MV-4-11 (cell line): ENCODE measurements around the gene WHRN.
A peak's percentile ranks its signal among the peaks of the same experiment; 100 is the strongest.

Source experiments
- DNase-seq: peaks from one replicate; lab custom pipeline; 2025; lab: John Stamatoyannopoulos, UW

WHRN gene

DNA sequence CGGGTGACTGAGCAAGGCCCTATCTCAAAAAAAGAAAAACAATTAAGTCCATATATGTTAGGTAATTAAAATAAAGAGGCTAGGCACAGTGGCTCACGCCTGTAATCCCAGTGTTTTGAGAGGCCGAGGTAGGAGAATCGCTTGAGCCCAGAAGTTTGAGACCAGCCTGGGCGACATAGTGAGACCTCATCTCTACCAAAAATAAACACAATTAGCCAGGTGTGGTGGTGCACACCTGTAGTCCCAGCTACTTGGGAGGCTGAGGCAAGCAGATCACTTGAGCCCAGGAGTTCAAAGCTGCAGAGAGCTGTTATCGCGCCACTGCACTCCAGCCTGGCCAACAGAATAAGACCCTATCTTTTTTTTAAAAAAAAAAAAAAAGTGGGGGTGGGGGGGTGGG lies 12.3 kb downstream of the WHRN start:
- no peak for DNase-seq

DNA sequence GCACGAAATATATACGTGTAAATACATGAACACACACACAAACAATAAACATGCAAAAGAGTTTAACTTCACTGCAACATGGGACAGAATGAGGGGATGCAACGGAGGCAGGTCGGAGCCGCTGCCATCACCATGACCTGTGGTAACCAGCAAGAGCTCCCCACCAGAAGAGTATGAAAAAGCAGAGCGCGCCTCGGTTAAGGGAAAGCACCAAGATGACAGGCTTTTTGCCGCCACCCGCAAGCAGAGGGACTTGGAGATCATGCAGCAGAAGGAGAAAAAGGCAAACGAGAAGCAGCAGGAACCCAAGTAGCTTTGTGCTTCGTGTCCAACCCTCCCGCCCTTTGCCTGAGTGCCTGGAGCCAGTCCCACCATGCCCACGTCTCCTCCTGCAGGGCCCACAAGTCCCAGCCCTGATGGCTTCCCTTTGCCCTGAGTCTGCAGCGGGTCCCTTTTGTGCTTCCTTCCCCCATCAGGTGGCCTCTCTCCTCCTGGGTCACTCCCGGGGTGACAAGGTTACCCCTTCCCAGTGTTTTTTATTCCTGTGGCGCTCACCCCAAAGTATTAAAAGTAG lies 13.8 kb downstream of the WHRN start:
- DNase-seq, result no peak

DNA sequence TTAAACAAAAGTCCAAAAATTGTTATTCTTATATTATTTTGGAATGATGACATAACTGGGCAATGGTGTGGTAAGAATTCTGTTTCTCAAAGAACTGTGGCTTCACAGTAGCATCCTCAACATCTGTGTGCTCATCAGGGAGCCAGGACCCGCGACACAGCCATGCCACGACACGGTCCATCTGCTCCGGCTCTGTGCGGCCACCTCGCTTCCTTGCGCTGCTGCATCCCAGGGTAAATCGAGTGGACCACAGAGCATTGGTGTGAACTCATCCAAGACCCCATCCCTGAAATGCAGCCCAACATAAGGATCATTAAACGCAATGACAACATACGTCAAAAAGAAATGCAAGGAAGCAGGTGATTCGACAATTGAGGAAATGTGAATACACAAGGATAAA lies 15.3 kb downstream of the WHRN start:
- no peak for DNase-seq

DNA sequence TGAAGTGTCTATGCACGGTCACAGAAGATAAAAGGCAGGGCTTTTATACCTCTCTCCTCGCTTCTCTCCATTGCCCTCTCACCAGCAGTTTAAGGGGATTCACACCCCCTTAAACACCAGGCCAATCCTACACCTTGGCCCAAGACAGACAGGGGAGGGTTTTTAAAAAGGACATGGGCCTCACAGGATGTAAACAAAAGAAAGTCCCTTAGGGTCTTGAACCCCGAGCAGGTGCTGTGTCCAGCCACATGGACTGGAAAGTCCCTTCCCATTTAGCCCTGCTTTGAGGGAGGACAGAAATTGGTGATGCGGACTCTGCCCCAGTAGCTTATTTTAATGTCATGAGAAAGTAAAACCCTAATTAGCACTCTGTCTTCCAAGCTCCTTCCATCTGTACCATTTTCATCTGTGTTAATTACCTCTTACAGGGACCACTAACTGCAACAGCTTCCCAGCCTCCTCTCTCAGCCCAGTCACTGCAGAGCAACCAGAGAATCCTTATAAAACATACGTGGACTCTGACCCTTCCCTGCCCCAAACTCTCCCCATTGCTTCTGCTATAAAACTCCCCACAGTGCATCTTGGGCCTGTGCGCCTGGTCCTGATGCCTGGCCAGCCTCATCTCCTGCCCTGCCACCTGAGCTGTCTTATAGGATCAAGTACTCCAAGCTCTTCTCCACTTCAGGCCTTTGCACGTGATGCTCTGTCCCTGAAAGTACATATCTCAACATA lies 16.7 kb downstream of the WHRN start:
- DNase-seq, result no peak

DNA sequence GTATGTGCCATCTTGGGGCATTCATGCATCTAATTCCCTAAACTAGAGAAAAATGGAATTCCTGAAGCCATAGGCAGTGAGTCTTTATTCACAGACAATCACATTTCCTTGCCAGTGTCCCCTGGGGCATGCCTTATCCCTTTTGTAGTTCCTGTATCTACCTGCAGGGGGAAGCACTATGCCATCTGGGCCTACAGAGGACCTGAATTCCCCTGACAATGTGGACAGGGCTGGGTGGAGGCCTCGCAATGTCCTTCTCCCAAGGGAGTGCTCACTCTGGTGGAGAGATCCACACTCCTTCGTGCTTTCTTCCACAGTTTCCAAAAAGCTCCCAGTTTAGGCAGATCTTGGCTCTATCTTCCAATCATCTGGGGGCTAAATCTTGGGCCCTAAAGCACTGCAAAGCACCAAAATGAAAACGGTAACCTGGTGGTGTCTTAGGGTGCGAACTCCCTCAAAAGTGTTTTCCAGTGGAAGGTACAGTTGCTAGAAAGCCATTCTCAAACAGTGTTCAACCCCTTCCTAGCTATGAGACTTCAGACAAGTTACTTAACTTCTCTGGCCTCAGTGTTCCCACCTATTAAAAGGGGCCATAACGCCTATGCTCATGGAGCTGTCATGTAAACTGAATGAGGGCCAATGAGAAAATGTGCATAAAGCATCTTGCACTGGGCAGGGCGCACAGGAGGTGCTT lies 17.5 kb downstream of the WHRN start:
- peak; percentile 50 for DNase-seq

DNA sequence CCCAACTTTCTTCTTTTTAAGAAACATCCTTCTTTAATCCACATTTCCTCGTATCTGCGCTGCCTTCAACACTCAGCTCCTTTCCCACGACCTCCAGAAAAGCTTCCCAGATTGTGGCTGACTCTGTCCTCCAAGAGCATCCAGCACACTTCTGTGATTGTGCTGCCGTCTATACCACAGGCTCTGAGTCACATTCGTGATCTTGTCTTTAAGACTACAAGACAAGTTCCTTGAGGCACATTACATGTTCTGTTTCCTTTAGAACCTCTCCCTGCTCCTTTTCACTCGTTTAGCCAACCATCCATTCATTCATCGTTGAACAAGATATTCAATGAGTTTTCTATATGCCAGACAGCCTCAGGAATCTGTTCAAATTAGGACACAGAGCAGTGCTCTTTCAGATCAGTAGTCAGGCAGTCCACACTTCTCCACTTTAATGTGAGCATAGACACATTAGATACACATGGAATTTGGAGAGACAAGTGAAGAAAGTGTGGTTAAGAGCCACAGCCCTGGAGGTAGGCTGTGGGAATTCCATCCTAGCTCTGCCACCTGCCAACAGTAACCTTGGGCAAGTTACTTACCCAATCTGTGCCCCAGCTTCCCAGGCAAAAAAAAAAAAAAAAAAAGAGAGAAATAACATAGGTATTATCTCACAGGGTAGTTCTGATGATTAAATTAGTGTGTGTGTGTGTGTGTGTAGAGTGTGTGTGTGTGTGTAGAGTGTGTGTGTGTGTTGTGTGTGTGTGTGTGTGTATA lies 18.9 kb downstream of the WHRN start:
- DNase-seq, result peak; percentile 5

DNA sequence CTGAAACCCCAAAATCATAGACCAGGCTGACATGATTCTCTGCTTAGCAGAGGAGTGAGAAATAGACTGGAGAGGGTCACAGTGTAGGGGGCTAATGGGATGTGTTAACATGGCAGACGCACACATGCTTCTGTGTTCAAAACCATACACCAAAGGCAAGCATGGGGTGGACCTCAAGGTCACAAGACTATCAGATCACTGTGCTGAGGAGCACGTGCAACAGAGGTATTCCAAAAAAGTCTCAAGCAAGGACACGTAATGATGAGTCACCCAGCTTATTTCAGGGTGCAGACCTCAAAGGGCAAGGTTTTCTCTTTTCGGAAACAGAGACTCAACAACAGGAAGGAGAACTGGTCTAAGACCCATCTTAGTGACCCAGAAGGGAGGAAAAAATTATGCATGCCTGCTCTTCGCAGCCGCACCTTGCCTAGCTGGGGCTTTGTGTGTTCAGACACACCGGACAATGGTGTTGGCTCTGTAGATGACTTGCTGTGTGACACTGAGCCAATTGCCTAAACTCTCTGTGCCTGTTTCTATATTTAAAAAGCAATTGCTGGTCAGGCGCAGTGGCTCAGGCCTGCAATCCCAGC lies 20.3 kb downstream of the WHRN start:
- DNase-seq, result peak; percentile 92

DNA sequence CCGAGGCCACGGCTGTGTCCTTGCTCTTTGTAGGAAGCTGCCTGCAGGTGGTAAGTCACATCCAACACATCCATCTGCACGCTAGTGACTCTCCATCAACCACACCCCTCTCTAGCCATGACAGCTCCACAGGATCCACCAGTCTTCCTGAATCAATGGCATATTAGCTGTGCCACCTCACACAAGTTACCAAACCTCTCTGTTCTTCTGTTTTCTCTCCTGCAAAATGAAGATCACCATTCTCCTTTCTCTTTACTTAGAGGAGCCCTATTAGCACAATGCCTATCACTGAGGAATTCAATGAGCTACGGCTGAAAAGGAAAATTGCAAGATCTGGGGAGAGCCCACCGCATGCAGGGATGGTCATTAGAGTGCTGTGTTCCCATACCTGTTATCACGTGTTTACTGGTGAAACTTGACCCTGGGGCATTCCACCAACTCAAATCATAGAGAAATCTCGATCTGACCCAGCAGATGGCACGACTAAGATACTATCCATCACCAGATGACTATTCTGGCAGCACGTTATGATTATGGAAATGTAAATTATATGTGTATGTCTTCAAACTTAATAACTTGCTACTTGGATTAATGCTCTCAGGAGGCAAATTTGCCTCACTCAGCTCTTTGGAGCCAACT lies 20.9 kb downstream of the WHRN start:
- no peak for DNase-seq

DNA sequence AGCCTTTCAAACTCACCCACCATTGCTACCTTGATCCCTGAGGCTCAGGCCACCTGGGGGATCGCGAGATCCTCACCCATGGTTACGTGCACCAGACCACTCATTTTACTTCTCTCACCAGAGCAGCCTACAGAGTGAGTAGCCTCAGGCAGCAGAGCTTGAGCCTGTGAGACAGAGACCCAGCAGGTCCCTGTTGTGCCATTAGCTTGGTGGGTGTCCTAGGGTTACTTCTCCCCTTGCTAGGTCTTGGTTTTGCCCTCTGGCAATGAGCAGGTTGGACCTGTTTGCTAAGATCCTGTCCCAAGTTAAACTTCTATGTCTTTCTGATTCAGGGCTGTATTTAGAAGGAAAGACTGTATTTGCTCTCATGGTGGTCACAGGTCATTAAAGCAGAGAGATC lies 21.8 kb downstream of the WHRN start:
- DNase-seq, result no peak

DNA sequence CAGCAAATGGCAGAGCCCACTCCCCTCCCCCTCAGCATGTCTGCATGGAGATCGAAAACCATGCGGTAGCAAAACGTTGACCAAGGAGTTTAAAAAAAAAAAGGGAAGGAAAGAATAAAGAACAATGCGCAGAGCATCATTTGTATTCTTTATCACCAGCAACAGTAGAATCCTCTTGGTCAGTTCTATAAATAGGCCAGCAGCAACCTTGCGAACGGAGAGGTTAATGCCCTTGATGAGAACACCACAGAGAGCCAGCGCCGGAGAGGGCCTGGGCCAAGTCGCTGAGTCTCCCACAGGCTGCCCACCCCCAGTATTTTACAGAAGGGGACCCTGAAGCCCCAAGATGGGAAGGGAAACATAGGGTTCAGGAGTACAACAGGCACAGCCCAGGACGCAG lies 22.7 kb downstream of the WHRN start:
- DNase-seq, result peak; percentile 77

DNA sequence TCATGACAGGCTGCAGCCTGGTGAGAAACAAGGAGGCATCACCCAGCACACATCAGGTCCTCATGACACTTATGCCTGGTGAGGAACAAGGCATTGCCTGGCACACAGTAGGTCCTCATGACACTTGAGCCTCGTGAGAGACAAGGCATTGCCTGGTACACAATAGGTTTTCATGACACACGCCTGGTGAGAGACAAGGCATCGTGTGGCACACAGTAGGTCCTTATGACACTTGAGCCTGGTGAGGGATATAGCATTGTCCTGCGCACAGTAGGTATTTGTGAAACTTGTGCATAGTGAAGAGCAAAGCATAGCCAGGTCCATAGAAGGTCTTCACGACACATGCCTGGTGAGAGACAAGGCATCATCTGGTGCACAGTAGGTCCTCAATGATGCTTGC lies 23.5 kb downstream of the WHRN start:
- DNase-seq, result no peak

DNA sequence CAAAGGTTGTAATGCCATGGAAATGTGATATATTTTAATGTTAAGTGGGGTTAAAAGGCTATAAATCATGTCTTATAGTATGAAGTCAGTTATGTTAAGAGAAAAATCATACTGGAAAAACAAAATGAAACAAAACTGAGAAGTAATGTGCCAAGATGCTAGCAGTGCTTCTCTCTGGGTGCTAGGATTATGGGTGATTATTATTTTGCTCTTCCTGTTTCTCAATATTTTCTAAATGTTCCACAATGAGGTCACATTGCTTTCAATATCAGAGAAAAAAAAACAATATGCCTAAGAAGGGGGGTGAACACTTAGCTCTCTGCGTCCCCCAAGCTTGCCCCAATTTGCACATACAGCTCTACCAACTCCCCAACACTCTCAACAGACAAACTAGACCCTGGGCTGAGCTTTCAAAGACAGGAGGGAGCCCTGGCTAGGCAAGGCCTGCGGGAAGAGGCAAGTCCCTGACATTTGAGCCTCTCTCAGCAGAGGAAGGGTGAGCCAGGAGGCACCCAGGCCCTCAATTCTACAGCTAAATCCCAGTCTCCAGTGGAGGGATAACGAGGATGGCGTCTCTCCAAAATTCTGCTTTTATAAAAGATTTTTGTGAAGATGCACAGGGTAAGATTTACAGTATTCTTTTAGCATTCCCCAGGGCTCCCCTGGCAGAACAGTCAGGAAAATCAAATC lies 24.4 kb downstream of the WHRN start:
- peak; percentile 75 for DNase-seq

DNA sequence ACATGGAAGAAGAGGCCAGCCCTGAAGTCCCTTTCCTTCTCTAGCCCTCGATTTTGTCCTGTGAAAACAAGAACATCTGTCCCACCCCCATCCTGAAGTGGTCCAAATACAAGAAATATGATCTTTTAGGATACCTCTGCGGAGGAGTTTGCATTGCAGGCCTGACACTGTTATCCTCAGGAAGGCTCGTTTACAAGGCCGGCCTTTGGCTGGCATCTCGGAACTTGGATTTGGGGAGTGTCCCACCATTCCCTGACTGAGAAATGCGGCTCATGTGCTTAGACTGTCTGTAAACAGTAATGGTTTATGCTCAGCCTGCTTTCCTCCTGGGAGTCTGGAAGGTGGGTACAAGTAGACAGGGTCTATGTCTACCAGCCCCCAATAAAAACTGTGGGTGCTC lies 26.4 kb downstream of the WHRN start:
- DNase-seq, result no peak

DNA sequence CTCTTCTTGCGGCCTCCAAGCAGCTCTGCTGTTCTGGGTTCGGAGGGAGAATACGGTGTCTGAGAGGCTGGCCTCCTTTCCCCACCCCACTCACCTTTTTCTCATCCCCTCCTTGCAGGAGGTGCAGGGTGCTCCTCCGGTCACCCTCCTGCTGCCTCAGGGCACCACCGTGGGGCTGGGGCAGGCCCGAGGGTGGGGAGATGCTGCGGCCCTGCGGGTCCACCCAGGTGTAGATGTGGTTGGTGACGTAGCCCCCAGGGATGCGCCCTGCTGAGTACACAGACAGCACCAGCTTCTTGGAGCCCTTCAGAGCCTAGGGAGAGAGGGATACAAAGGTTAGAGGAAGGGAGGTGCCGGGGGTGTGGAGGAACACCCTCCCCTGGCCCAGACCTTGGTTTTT lies 26.8 kb downstream of the WHRN start:
- DNase-seq, result no peak

DNA sequence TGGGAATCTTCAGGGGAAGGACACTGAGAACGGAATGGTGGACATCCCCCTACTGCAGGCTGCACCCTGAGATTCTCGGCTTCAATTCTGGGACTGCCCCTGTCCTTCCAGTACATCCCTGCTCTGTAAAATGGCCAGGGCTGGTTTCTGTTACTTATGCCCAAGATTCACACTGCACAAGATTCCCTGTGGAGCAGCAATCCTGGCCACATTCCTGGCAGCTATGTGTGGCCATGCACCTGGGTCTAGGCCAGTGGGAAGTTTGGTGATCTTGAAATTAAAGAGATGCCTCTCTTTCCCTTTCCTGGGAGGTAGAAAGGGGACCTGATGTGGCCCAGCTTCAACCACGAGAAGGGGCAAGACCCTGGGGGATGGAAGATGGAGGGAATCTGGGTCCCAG lies 27.6 kb downstream of the WHRN start:
- DNase-seq, result no peak

DNA sequence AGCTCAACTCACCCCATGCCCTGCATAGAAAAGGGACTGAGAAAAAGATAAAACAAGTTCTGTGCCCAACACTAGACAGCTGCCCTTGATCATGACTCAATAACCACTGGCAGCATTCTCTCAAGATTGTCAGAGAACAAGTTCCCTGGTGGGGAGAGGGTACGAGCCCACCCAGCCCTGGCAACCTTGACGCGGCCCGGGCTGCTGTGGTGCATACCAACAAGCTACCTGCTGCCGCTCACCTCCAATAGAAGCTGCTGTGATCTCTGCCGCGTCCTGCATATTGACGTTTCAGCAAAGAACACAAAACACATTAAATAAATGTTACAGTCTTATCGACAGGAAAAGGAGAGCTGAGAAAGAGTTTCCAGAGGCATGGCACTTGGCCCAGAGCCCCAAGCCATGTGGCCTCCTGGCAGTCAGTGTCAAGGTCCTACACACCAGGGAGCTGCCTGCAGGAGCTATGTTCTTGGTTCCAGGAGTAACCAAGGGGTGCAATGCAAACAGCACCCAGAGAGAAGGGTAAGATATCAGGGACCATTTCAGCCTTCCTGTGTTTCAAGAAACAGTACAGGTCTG lies 28.3 kb downstream of the WHRN start:
- no peak for DNase-seq

DNA sequence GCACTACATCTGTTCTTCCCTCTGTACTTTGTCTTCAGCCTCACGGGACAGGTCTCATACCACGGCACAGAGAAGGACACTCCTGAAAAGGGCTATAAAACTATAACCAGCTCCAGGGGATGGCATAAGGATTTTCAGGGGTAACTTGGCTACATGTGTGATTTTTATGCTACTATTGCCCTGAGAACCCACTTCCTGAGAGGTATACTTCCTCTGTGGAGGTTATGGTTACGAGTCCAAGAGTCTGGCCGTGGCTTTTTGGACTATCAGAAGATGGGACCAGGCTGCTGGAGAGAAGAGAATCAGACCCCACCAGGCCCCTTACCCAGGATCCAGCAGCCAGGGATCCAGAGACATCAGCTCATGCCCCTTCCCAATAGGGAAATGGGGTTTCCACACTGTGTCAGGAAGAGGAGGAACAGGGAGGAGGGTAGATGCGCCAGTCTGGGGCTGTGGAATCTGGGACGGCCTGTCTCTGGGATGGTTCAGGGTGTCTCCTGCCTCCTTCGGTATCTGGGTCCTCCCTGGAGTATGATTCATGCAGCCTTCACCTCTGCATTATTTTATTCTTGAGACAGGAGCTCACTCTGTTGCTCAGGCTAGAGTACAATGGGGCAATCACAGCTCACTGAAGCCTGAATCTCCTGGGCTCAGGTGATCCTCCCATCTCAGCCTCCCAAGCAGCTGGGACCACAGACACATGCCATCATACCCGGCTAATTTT lies 29.7 kb downstream of the WHRN start:
- DNase-seq, result no peak

DNA sequence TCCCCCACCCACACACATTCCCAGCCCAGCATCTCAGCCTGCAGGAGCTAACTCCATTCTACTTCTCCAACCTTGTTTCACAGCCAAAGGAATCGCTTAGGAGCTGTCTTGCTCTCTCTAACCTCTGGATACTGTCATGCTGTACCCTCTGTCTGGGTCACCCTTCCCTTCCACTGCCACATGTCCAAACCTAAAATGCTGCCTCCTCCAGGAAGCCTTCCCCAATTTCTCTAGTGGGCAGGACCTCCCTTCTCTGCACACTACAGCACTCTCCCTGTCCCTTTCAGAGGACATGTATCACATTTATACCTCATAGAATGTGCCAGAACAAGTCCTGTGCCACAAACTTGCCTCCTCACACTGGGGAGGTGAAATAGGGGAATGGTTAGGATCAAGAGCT lies 30.8 kb downstream of the WHRN start:
- DNase-seq, result no peak

DNA sequence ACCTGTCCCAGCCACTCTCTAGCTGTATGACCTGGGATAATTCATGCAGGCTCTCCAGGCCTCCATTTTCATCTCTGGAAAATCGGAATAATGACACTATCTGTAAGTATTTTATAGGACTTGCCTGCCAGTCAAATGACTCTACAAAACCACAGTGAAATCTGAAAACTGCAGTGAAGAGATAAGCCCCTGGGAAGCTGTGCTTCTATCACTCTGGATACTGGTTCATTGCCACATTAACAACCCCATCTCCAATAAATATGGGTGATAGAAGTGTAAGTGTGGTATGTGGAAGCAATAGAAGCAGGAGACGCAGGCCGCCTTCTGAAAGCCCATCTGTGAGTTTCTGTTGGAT lies 31.8 kb downstream of the WHRN start:
- DNase-seq, result no peak

DNA sequence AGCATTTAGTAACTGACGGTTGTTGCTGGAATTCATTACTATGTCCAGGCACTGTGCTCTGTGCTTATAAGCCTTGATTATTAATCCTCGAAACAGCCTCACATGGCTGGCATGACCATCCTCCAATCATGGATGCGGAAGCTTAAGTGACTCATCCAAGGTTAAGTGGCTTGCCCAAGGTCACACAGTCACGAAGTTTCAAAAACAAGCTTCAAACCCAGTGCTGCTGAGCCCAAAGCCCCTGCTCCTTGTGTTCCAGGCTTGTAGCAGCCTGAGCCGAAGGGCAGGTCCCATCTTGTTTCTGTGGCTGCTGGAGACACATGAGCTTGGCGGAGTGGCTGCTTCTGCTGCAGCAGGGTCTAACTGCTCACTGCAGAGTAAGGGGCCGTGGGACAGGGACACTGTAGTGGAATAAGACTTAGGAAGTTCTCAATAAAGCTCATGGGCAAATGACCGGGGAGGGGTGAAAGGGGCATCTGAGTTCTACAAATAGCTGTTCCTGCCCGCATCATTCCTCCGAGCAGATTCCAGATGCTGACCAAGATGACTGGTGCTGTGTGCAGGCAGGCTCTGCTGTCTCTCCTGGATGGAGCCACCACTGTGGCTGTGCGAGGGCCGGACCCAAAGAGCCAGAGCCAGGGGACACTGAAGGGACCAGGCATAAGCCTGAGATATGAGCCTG lies 32.4 kb downstream of the WHRN start:
- DNase-seq, result no peak
